Colonic mucosa (tissue), 4 donors: ENCODE measurements around the gene DCAF15. TPM values are rescaled to one million over a fixed set of nuclear protein-coding genes. Genes with fewer than 3 reads are reported as not detected.

Source experiments
- DNase-seq: peaks from one replicate; pipeline ENCODE4 v3.0.0-alpha.2; 2020
- H3K27ac ChIP-seq: fragments of 200-600 bp; one replicate; pipeline ENCODE4 v1.8.0; 2021
- H3K27me3 ChIP-seq: fragments of 200-600 bp; one replicate; pipeline ENCODE4 v1.8.0; 2021
- H3K36me3 ChIP-seq: fragments of 200-600 bp; one replicate; pipeline ENCODE4 v1.8.0; 2021
- H3K4me1 ChIP-seq: fragments of 200-600 bp; one replicate; pipeline ENCODE4 v1.8.0; 2021; ENCODE audit warnings: mild to moderate bottlenecking
- H3K4me3 ChIP-seq: fragments of 200-600 bp; one replicate; pipeline ENCODE4 v1.8.0; 2021
- H3K9ac ChIP-seq, 2 donors: one replicate each; pipeline ENCODE4 v1.7.0; 2013; ENCODE audit warnings: control low read depth in 2 of 2, low read depth in 2 of 2, low read length in 2 of 2
- H3K9me3 ChIP-seq: fragments of 200-600 bp; one replicate; pipeline ENCODE4 v1.8.0; 2021
- intact Hi-C: fragments of 100-400 bp; cut with DNase I; formaldehyde crosslinking; loops from one replicate; pipeline ENCODE4 v1.14.1; 2022
- total RNA-seq, 2 donors: library from RNA; stranded (reverse); fragmentation: NEBNext Ultra II Directional in 1 of 2; extraction: Animal tissue kit (Norgen Biotek cat#: 25700) in 1 of 2; gene quantifications; one replicate each; pipeline ENCODE4 v1.2.1, GENCODE V29; 2021
- TF ChIP-seq, protein P1 (sequence below): fragments of 200-600 bp; IDR thresholded peaks from one replicate; pipeline ENCODE4 v1.8.0; 2022; ENCODE audit warnings: antibody characterized with exemption, mild to moderate bottlenecking
- donor health status: healthy.
- donor health status: DM: no; HTN: no; CAD: no.
- donor health status: DM: no; HTN: no; CAD: no.

The DCAF15 gene
- total RNA-seq, 2 donors from 2014 or later = 30.2 to 55.1 TPM

DNA sequence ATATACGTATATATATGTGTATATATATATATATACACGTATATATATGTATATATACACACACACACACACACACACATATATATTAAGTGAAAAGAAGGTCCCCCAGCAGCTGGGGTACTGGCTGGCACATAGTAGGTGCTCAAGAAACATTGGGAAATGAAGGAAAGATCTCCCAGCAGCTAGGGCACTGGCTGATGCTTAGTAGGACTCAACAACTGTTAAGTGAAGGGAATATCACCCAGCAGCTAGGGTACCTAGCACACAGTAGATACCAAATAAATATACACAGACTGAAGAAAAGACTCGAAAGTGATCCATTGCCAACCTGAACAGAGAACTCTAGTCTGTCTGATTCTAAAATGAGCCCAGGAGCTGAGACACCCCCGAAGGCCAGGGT is 26.3 kb upstream of the DCAF15 start:
- TF ChIP-seq, protein P1, sequence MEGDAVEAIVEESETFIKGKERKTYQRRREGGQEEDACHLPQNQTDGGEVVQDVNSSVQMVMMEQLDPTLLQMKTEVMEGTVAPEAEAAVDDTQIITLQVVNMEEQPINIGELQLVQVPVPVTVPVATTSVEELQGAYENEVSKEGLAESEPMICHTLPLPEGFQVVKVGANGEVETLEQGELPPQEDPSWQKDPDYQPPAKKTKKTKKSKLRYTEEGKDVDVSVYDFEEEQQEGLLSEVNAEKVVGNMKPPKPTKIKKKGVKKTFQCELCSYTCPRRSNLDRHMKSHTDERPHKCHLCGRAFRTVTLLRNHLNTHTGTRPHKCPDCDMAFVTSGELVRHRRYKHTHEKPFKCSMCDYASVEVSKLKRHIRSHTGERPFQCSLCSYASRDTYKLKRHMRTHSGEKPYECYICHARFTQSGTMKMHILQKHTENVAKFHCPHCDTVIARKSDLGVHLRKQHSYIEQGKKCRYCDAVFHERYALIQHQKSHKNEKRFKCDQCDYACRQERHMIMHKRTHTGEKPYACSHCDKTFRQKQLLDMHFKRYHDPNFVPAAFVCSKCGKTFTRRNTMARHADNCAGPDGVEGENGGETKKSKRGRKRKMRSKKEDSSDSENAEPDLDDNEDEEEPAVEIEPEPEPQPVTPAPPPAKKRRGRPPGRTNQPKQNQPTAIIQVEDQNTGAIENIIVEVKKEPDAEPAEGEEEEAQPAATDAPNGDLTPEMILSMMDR = no peak
- DNase-seq = no peak
- peaks cover 2% of the 10 kb centered on the region for H3K36me3 ChIP-seq
- H3K4me1 ChIP-seq = no peaks in the 10 kb centered on the region
- intact Hi-C loops = no loop called here
- no peaks in the 10 kb centered on the region for H3K27me3 ChIP-seq
- no peak overlapping the region for H3K27ac ChIP-seq
- H3K9ac ChIP-seq = no peak overlapping the region
- no peaks in the 10 kb centered on the region for H3K9me3 ChIP-seq
- no peak overlapping the region for H3K4me3 ChIP-seq

DNA sequence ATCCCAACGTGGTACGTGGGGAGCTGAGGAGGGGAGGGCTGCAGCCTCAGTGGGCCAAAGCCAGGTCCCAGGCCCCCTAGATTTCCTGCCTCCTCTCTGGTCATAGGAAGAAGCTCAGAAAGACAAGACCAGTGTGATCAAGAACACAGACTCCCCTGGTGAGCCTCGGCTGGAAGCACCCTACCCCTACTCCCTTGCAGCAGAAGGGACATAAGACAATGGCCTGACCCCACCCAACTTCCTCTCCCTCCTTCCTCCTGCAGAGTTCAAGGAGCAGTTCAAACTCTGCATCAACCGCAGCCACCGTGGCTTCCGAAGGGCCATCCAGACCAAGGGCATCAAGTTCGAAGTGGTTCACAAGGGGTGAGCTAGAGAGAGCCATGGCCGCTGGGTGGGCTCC is 25.6 kb upstream of the DCAF15 start:
- H3K27ac ChIP-seq = no peak overlapping the region
- H3K4me1 ChIP-seq = no peaks in the 10 kb centered on the region
- TF ChIP-seq, protein P1 = no peak
- no peaks in the 10 kb centered on the region for H3K27me3 ChIP-seq
- intact Hi-C loops = no loop called here
- no peaks in the 10 kb centered on the region for H3K36me3 ChIP-seq
- no peak overlapping the region for H3K4me3 ChIP-seq
- no peaks in the 10 kb centered on the region for H3K9me3 ChIP-seq
- DNase-seq = no peak
- H3K9ac ChIP-seq = no peak overlapping the region

DNA sequence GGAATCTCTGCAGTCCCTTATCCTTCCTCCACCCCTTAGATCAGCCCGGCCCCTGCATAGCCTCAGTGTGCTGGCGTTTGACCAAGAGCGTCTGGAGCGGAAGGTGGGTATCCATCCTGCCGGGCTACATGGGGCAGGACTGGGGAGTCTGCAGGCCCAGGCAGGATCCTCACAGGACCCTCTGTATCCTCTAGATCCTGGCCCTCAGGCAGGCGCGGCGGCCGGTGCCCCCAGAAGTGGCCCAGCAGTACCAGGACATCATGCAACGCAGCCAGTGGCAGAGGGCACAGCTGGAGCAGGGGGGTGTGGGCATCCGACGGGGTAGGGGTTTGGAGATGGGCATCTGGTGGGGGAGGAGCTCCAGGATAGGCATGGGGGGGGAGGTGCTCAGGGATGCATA is 23.0 kb upstream of the DCAF15 start:
- intact Hi-C loops = no loop called here
- Histone ChIP-seq H3K4me3 (no peak overlapping the region), H3K9ac (no peak overlapping the region), H3K9me3 (no peaks in the 10 kb centered on the region), H3K27me3 (no peaks in the 10 kb centered on the region), H3K36me3 (no peaks in the 10 kb centered on the region), H3K4me1 (no peaks in the 10 kb centered on the region), H3K27ac (no peak overlapping the region)
- DNase-seq = no peak
- TF ChIP-seq, protein P1 = no peak

DNA sequence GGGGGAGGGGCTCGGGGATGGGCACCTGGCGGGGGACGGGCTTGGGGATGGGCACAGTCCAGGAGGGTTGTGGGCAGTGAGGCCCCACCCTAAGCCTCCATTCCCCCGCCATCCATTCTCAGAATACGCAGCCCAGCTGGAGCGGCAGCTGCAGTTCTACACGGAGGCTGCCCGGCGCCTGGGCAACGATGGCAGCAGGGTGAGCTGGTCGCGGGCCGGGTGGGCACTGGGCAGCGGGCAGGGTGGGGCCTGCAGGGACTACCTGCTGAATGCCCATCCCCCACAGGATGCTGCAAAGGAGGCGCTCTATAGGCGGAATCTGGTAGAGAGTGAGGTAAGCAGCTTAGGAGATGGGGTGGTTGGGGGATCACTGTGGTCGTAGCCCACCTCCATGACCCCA is 22.4 kb upstream of the DCAF15 start:
- no peaks in the 10 kb centered on the region for H3K9me3 ChIP-seq
- no peak for DNase-seq
- intact Hi-C loops = no loop called here
- H3K27me3 ChIP-seq = no peaks in the 10 kb centered on the region
- no peaks in the 10 kb centered on the region for H3K4me1 ChIP-seq
- H3K9ac ChIP-seq = no peak overlapping the region
- TF ChIP-seq, protein P1 = no peak
- no peak overlapping the region for H3K4me3 ChIP-seq
- H3K36me3 ChIP-seq = no peaks in the 10 kb centered on the region
- no peak overlapping the region for H3K27ac ChIP-seq

DNA sequence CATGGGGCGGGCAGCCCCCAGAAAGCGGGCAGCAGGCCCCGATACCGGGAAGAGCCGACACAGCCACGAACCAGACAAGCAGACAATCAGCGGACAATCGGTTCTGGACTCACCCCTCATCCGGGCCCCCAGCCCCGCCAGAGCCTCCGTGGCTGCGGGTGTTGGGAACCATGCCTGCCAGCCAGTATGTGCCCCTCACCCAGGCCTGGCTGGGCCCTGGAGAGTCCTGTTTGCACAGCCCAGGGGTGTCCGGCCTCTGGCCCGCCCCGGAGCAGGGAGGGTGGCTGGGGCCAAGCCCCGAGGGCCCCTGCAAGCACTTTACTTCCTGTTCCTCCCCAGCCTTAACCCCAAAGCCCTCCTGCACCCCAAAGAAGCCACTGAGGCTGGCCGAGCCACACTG is 21.9 kb upstream of the DCAF15 start:
- Histone ChIP-seq H3K27ac (no peak overlapping the region), H3K36me3 (no peaks in the 10 kb centered on the region), H3K4me3 (no peak overlapping the region), H3K27me3 (no peaks in the 10 kb centered on the region), H3K9ac (no peak overlapping the region), H3K4me1 (no peaks in the 10 kb centered on the region), H3K9me3 (no peaks in the 10 kb centered on the region)
- intact Hi-C loops = no loop called here
- TF ChIP-seq, protein P1 = no peak
- DNase-seq = no peak
